Thyroid gland (tissue), 4 donors: Measurements from ENCODE around the gene LHB. TPM values are rescaled to one million over a fixed set of nuclear protein-coding genes. Genes with fewer than 3 reads are reported as not detected.

Source experiments
- DNase-seq, 2 donors: peaks; one replicate each; pipeline ENCODE4 v3.0.0-alpha.2; 2019
- H3K27ac ChIP-seq, 3 donors: fragments of 200-600 bp; sonication (generic); 1 replicate in 2 of 3; 2 replicates in 1 of 3; pipeline ENCODE4 v1.5.1; 2016 to 2019; ENCODE audit warnings: mild to moderate bottlenecking in 1 of 3, moderate library complexity in 1 of 3
- H3K27me3 ChIP-seq: fragments of 200-600 bp; sonication (generic); one replicate; pipeline ENCODE4 v1.5.1; 2019
- H3K36me3 ChIP-seq, 2 donors: fragments of 200-600 bp; sonication (generic); one replicate each; pipeline ENCODE4 v1.5.1; 2016 to 2019
- H3K4me1 ChIP-seq, 2 donors: fragments of 200-600 bp; sonication (generic); one replicate each; pipeline ENCODE4 v1.5.1; 2017 to 2019
- H3K4me3 ChIP-seq, 3 donors: fragments of 200-600 bp; sonication (generic); replicated peaks in 1 of 3; 1 replicate in 2 of 3; 2 replicates in 1 of 3; pipeline ENCODE4 v1.5.1; 2016; ENCODE audit warnings: mild to moderate bottlenecking in 1 of 3
- H3K9me3 ChIP-seq: fragments of 200-600 bp; sonication (generic); one replicate; pipeline ENCODE4 v1.5.1; 2017
- POLR2A ChIP-seq, 2 donors: fragments of 450-650 bp; IDR thresholded peaks; one replicate each; pipeline ENCODE4 v1.6.1; 2017; ENCODE audit warnings: antibody characterized with exemption in 2 of 2, mild to moderate bottlenecking in 2 of 2, moderate library complexity in 1 of 2
- WGBS, 2 donors: methylation state at CpG; one replicate each; pipeline ENCODE4 v1.1.5; 2017; 5-methylcytosine and 5-hydroxymethylcytosine counted together
- intact Hi-C: fragments of 100-400 bp; cut with DNase I; formaldehyde crosslinking; loops from one replicate; pipeline ENCODE4 v1.15.1; 2023
- total RNA-seq, 4 donors: library from RNA; depleted of rRNA; stranded (reverse); fragments of >200 nt; gene quantifications; one replicate each; pipeline ENCODE4 v1.2.3, GENCODE V29; 2016
- TF ChIP-seq, protein P1 (sequence below), 6 experiments: fragments of 200-600 bp in 3 of 6; fragments of 450-650 bp in 3 of 6; sonication (generic) in 3 of 6; IDR thresholded peaks; one replicate each; pipeline ENCODE4 v1.5.1; 2016 to 2019; ENCODE audit warnings: antibody characterized with exemption in 6 of 6, mild to moderate bottlenecking in 2 of 6, inconsistent platforms in 1 of 6, moderate library complexity in 1 of 6

The LHB gene
- total RNA-seq, 4 donors from 2014 or later = not detected

DNA sequence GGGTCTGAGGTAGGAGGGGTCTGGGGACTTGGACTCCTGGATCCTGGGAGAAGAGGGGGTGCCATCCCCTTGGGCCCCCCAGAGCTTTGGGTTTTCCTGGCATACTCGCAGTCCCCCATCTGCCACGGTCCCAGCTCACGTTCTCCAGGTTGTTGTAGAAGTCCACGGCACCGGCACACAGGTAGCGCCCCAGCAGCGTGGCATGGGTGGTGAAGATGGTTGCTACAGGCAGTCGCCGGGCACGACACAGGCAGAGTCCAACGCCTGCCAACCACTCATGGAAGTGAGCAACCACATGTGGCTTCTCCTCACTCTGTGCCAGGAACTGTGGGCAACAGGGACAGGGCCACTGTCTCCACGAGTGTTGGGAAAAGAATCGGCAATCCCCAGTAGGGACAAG, 31.2 kb downstream of the LHB start:
- no peaks in the 10 kb centered on the region for H3K27me3 ChIP-seq
- H3K4me1 ChIP-seq = no peaks in the 10 kb centered on the region
- intact Hi-C loops = no loop called here
- DNase-seq = no peak
- peaks cover 12 to 38% of the 10 kb centered on the region in 2 donors for H3K36me3 ChIP-seq
- no peak overlapping the region for H3K27ac ChIP-seq
- no peaks in the 10 kb centered on the region for H3K9me3 ChIP-seq
- TF ChIP-seq, protein P1, sequence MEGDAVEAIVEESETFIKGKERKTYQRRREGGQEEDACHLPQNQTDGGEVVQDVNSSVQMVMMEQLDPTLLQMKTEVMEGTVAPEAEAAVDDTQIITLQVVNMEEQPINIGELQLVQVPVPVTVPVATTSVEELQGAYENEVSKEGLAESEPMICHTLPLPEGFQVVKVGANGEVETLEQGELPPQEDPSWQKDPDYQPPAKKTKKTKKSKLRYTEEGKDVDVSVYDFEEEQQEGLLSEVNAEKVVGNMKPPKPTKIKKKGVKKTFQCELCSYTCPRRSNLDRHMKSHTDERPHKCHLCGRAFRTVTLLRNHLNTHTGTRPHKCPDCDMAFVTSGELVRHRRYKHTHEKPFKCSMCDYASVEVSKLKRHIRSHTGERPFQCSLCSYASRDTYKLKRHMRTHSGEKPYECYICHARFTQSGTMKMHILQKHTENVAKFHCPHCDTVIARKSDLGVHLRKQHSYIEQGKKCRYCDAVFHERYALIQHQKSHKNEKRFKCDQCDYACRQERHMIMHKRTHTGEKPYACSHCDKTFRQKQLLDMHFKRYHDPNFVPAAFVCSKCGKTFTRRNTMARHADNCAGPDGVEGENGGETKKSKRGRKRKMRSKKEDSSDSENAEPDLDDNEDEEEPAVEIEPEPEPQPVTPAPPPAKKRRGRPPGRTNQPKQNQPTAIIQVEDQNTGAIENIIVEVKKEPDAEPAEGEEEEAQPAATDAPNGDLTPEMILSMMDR (IDR thresholded peaks at IDR 0.05) = no peak
- TF ChIP-seq POLR2A (IDR thresholded peaks at IDR 0.05) = no peak
- WGBS, 2 donors = 95 to 99% methylated on average over 8 to 13 of the region's 13 CpGs
- no peak overlapping the region for H3K4me3 ChIP-seq

DNA sequence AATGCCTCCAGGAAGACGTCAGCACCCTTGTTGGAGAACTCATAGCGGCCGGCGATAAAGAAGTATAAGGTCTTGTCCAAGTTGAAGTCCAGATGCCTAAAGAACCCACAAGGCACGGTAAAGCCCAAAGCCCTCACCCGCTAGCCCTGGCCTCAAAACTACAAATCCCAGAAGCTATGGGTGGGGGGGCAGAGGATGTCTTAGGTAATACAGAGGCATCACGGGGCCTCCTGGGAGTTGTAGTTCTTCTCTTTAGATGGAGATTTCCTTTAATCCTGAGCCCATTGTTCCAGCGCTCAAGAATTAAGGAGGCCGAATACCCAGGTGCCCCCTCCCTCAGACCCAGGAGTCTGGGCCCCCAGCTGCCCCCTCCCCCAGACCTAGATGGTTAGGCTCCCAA, 34.6 kb downstream of the LHB start:
- Histone ChIP-seq H3K27me3 (no peaks in the 10 kb centered on the region), H3K4me1 (no peaks in the 10 kb centered on the region), H3K36me3 (peaks cover 17 to 35% of the 10 kb centered on the region in 2 donors), H3K9me3 (no peaks in the 10 kb centered on the region), H3K4me3 (no peak overlapping the region), H3K27ac (no peak overlapping the region)
- DNase-seq = no peak
- no peak for TF ChIP-seq POLR2A (IDR thresholded peaks at IDR 0.05)
- TF ChIP-seq, protein P1 (IDR thresholded peaks at IDR 0.05) = no peak
- 90 to 93% methylated on average over 9 of the region's 9 CpGs for WGBS, 2 donors
- intact Hi-C loops = no loop called here

DNA sequence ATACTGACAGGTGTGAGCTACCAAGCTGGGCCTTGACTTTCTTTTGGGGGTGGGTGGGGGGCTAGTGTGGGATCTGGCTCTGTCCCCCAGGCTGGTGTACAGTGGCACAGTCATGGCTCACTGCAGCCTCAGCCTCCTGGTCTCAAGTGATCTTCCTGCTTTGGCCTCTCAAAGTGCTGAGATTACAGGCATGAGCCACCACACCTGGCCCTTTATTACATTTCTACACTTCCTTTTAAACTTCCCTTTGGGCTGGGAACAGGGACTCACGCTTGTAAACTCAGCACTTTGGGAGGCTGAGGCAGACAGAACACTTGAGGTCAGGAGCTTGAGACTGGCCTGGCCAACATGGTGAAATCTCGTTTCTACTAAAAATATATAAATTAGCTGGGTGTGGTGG, 39.8 kb downstream of the LHB start:
- Histone ChIP-seq H3K27me3 (no peaks in the 10 kb centered on the region), H3K36me3 (peaks cover 14 to 16% of the 10 kb centered on the region in 2 donors), H3K4me1 (no peaks in the 10 kb centered on the region), H3K27ac (no peak overlapping the region), H3K9me3 (no peaks in the 10 kb centered on the region), H3K4me3 (no peak overlapping the region)
- no peak for TF ChIP-seq POLR2A (IDR thresholded peaks at IDR 0.05)
- TF ChIP-seq, protein P1 (IDR thresholded peaks at IDR 0.05) = no peak
- no peak for DNase-seq
- WGBS, 2 donors = 88 to 93% methylated on average over 2 of the region's 2 CpGs
- intact Hi-C loops = loop anchor here (10.0 kb wide), 1 partner anchor 112 kb away; the partner anchor contains the start of gene PLEKHA4

DNA sequence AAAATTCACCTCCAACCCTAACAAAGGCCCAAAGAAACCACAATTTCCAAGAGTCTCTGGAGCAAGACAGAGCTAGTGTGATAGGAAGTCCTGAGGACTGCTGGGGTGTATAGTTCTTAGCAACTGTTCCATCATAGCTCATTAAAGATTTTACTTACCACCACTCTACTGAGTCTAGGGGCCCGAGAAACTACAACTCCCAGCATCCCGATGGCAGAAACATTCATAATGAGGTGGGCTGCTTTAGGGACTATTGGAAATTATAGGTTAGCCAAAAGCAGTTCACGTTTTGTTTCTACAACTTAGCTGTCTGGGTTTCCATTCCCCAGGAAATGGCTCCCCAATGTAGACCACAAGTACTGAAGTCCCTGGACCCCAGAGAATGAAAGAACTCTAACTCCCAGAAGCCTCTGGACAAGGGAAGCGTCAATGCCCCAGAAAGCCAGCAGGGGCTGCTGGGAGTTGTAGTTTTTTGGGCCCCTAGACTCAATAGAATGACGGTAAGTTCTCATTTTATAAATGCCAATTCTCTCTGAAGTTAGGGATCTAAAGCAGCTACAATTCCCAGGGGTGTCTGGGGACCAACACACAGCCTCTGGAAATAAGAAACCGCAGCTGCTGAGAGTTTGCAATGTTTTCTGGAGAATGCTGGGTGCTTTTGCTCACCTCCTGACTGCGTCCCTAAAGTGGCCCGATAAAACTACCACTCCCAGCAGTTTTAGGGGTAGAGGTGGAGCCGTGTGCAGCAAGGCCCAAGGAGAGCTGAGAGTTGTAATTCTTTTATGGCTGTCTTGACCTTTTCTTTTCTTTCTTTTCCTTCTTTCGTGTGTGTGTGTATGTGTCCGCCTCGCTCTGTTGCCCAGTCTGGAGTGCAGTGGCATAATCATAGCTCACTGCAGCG, 40.7 kb downstream of the LHB start:
- Histone ChIP-seq H3K36me3 (peaks cover 13 to 14% of the 10 kb centered on the region in 2 donors), H3K27ac (no peak overlapping the region), H3K4me1 (no peaks in the 10 kb centered on the region), H3K9me3 (no peaks in the 10 kb centered on the region), H3K4me3 (no peak overlapping the region), H3K27me3 (no peaks in the 10 kb centered on the region)
- WGBS, 2 donors = 91 to 96% methylated on average over 13 of the region's 13 CpGs
- TF ChIP-seq, protein P1 (IDR thresholded peaks at IDR 0.05) = no peak
- no peak for TF ChIP-seq POLR2A (IDR thresholded peaks at IDR 0.05)
- intact Hi-C loops = loop anchor here (10.0 kb wide), 1 partner anchor 111 kb away; the partner anchor contains the start of gene PLEKHA4
- no peak for DNase-seq

DNA sequence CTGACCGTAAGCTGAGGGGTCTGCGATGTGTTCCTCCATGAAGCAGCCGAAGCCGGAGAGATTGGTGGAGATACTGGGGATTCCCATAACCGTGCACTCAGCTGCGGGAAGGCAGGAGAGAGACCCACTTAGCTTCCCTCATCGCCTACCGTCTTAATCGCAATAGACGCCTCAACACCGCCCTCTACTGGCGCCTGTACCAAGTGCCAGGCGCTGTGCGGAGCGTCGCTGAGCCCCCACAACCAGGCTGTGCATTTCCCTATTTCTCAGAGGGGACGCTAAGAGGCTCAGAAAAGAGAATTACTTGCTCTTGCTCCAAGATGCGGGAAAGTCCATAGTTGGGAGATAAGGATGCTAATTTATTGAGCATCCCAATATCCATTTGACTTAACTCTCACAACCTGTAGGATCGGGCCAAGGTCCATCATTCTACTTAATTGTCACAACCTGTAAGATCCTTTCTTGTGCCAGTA, 45.9 kb downstream of the LHB start:
- no peaks in the 10 kb centered on the region for H3K27me3 ChIP-seq
- peaks cover 23 to 26% of the 10 kb centered on the region in 2 donors for H3K4me1 ChIP-seq
- H3K4me3 ChIP-seq = no peak overlapping the region
- peaks cover 17 to 22% of the 10 kb centered on the region in 2 donors for H3K36me3 ChIP-seq
- 28% methylated on average over 17 to 19 of the region's 19 CpGs for WGBS, 2 donors
- DNase-seq = peak; percentile 71 to 74
- intact Hi-C loops = loop anchor here (5.0 to 10.0 kb wide), 2 partner anchors 106 to 174 kb away; partner anchors contain the start of gene PLEKHA4
- H3K9me3 ChIP-seq = no peaks in the 10 kb centered on the region
- no peak overlapping the region for H3K27ac ChIP-seq
- TF ChIP-seq POLR2A (IDR thresholded peaks at IDR 0.05) = no peak
- TF ChIP-seq, protein P1 (IDR thresholded peaks at IDR 0.05) = peak; percentile 57 to 94 (median 72)
